Measurements from ENCODE around the gene ARIH1. TPM values are rescaled to one million over a fixed set of nuclear protein-coding genes. Genes with fewer than 3 reads are reported as not detected.

ARIH1 gene
- total RNA-seq, 1 experiment from 2014 or later = 209 TPM

- TF ChIP-seq RAD21 (IDR thresholded peaks at IDR 0.05; ENCODE audit: low read depth) (peak; percentile 24; the same call in 1 of the 2 replicates), ZFX (IDR thresholded peaks at IDR 0.05) (peak; percentile 99), SP1 (IDR thresholded peaks at IDR 0.05; ENCODE audit: low read depth) (peak; percentile 84), CEBPB (IDR thresholded peaks at IDR 0.05; ENCODE audit: low read depth) (no peak; the same call in none of the 2 replicates), SIN3A (IDR thresholded peaks at IDR 0.05; ENCODE audit: low read depth) (peak; percentile 78), ATF3 (IDR thresholded peaks at IDR 0.05) (no peak), TCF7L2 (IDR thresholded peaks at IDR 0.05; ENCODE audit: borderline replicate concordance, extremely low read depth, insufficient read depth, insufficient read length) (peak; percentile 28), YY1 (IDR thresholded peaks at IDR 0.05; ENCODE audit: extremely low read depth, insufficient replicate concordance, low read depth, low read length) (peak; percentile 52), SRF (IDR thresholded peaks at IDR 0.05; ENCODE audit: low read depth) (peak; percentile 55; the same call in 1 of the 2 replicates), CBX3 (IDR thresholded peaks at IDR 0.05; ENCODE audit: low read depth) (peak; percentile 69)
Measured at GRCh38 chr15:72473614-72474465, at the start of gene ARIH1 (continued).

GRCh38 chr15:72426753-72427152 is 47.4 kb upstream of the ARIH1 start:
- ChIA-PET CTCF (no interaction called here), RAD21 (ENCODE audit: low non-redundant PET in 1 of 2, low total read pairs in 2 of 2, uncharacterized antibody in 2 of 2, unreplicated experiment in 2 of 2) (no interaction called here), POLR2A (no interaction called here)
- Histone ChIP-seq H2AFZ (ENCODE audit: low read depth, low read length, poor library complexity, severe bottlenecking) (no peak overlapping the region), H3K9me2 (ENCODE audit: insufficient read depth) (no peaks in the 10 kb centered on the region), H3K9ac (ENCODE audit: low read length) (no peak overlapping the region), H3K27me3 (ENCODE audit: insufficient read depth, low read length) (no peaks in the 10 kb centered on the region), H3K9me3 (ENCODE audit: control insufficient read depth in 1 of 2, insufficient read depth in 1 of 2, low read depth in 1 of 2, low read length in 2 of 2) (peaks cover 9 to 12% of the 10 kb centered on the region in 2 experiments; a peak in 2 of 4 replicates), H3K4me1 (ENCODE audit: control insufficient read depth in 1 of 2, insufficient read depth in 2 of 2, low read length in 2 of 2) (no peaks in the 10 kb centered on the region), H3K4me2 (ENCODE audit: low read length) (no peak overlapping the region), H3K79me2 (ENCODE audit: insufficient read depth, low read length) (no peaks in the 10 kb centered on the region), H3K27ac (ENCODE audit: low read depth, low read length) (no peak overlapping the region), H4K20me1 (ENCODE audit: insufficient read depth) (no peaks in the 10 kb centered on the region), H3K4me3 (replicated peaks in 1 of 2; ENCODE audit: low read depth in 1 of 2, low read length in 2 of 2) (no peak overlapping the region), H3K36me3 (ENCODE audit: control insufficient read depth in 1 of 2, insufficient read depth in 2 of 2, low read length in 2 of 2) (no peaks in the 10 kb centered on the region)
- ATAC-seq (no peak), DNase-seq (ENCODE audit: low read depth, low spot score) (no peak)
- BruUV-seq (replicated peaks) = no TSS peak
- TF ChIP-seq ZBTB33 (IDR thresholded peaks at IDR 0.05; ENCODE audit: extremely low read depth, insufficient replicate concordance, low read length) (no peak), ATF3 (IDR thresholded peaks at IDR 0.05) (no peak), ZNF274 (IDR thresholded peaks at IDR 0.05; ENCODE audit: low read depth, low read length) (no peak), SP1 (IDR thresholded peaks at IDR 0.05; ENCODE audit: low read depth) (no peak)
- intact Hi-C loops (cut with micrococcal nuclease) = no loop called here

Measured in HCT116 (cell line).